GM20431 (cell line): Measurements from ENCODE around the gene RFTN1.

Experiments used
- in situ Hi-C: fragments of 300-500 bp; cut with MseI, MboI; formaldehyde crosslinking; loops from one replicate; pipeline ENCODE4 v1.15.0; 2020; ENCODE audit warnings: low sequenced_read_pairs; ENCODE audit not compliant: unreplicated experiment

RFTN1 gene

DNA sequence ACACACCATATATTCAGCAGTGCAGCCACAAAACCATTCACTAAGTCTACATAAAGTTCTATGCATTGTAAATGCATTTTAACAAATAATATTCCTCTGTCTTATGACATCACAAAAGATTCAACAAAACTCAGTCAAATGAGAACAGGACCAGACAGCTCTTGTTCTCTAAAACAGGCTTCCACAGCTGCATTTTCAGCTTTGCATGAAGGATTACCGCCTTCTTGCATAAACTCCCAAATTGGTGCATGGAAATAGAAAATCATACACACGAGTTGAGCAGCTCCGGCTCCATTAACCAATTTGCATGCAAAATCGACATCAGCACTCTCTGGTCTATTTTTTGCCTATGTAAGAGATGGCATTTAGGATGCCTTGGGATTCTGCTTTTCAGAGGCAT is 66.4 kb downstream of the RFTN1 start:
- in situ Hi-C loops, result no loop called here

DNA sequence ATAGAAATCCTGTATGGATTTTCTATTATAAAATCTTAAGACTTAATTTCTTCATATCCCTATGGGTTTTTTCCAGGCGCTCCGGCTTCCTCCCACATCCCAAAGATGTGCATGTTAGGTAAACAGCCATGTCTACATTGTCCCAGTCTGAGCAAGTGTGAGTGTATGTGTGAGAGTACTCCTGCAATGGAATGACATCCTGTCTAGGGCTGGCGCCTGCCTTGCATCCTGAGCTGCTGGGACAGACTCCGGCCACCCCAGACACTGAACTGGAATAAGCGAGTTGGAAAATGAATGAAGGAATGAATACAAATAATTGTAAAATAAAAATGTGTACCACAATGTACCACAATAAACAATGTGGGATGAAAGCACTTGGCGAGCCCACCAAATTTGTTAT is 69.2 kb downstream of the RFTN1 start:
- in situ Hi-C loops, result no loop called here

DNA sequence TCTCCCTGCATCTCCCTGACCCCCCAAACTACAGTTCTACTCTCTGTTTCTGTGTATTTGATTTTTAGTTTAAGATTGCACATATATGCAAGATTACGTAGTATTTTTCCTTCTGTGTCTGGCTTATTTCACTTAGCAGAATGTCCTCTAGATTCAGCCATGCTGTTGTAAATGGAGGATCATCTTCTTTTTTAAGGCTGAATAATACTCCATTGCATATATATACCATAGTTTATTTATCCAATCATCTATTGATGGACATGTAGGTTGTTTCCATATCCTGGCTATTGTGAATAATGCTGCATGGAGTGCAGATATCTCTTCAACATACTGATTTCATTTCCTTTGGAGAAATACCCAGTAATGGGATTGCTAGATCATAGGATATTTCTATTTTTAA is 70.8 kb downstream of the RFTN1 start:
- in situ Hi-C loops, result no loop called here

DNA sequence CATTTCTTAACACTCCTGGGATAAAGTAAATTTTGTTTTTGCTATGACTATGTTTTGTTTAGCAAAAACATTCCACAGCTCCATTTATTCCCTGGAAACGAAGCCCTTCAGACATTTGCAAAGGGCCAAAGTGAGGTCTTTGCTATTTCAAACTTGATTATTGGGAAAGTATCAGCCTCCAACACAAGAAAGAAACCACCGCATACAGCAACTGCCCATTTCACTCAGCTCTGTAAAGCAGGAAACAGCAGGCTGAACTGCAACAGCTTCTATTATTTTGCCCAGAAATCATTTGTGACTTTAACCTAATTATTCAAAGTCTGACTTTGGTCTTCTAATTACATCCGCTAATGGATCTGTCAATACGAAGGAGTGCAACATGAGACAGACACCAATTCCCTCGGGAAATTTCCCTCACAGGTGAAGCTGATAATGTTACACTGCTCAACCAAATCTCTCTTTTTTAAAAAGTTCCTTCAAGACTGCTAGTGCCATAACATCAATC is 72.1 kb downstream of the RFTN1 start:
- in situ Hi-C loops, result no loop called here

DNA sequence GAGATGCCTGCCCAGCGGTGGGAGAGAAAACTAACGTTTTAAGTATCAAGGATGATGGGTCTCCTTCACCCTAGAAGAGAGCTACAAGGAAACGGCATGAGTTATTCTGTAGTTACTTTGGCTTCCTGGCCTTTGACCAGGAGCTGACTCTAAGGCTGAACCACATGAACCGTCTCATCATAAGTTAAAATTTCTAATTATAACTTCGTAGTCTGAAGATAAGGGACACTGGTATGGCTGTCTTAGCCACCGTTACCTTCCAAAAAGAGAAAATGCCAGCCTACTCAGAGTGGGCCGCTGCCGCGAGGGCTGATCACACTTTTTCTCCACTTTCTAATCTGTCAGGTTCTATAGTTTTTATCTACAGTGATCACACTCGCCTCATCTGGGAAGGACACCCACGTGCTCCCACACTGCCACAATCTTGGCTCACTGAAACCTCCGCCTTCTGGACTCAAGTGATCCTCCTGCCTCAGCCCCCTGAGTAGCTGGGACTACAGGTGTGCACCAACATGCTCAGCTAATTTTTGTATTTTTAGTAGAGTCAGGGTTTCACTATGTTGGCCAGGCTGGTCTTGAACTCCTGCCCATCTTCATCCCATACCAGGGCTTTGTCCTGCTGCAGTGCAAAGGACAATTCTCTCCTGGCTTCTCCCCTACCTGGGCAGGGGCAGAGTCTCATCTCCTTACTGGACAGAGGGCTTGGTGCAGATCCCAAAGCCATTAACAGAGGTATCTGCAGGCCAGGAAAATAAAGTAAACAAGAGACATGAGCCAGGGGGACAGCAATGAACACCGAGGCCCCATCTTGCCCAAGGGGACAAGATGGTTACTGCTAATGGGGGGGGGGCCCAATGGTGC is 73.4 kb downstream of the RFTN1 start:
- in situ Hi-C loops, result no loop called here

DNA sequence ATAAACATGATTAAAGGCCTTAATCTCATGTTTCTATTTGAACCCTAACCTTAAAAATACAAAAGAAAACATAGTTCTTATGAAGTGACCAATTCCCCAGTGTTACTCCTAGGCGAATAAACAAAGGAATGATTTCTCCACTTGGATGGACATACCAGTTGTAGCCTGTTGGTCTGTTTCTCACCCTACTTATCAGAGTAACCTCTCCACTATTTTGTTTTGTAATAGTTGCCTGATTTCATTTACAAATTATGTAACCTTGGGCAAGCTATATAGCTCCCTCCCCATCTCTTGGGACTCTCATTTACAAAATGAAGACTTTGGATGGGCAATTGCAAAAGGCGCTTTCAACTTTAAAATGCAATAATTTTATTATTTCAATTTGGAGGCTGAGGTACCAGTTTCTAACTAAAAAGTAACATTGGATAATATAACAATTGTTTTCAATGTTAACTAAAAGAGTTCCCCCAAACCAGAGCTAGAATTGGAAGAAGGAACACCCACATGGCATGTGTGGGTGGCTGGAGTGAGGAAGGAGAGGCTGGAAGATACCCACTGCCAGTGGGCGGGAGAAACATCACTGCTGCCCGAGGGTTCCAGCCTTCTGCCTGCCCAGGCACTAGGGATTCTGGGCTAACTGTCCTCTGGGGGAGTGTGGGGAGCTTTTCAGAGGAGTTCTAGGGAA is 74.2 kb downstream of the RFTN1 start:
- in situ Hi-C loops, result no loop called here

DNA sequence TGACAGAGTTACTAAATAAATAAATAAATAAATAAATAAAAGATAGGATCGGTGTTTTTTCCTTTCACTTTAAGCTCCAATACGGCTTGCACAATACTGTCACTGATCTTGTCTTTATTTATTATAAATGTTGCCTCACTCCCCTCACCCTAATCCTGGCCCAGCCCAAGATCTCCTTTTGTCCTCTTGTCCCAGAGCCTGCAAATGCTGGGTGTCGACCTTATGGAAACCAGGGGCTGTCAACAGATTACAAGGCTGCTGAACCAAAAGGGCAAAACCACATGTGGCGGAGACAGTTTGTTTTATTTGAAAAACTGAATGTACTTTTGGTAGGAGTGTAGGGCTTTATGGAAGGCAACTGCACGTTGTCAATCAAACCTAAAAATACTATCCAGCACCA is 75.9 kb downstream of the RFTN1 start:
- in situ Hi-C loops, result no loop called here

DNA sequence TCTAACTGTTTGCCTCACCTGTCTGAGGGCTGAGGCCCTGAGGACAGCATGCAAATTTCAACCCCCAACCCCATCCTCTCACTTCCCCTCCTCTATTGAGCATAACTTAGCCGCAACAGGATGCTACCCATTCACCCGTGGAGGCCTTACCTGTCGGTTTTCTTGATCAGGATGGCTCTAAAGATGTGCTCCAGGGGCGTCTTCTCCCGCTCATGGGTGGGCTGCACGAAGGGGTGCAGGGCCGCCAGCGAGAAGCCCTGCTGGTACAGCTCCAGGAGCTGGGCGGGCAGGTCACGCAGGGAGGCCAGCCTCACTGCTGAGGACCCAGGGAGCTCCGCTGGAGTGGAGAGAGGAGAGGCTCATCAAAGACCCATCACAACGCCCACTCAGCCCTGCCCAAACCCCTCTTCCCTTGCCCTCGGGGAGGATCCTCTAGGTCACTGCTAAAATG is 79.8 kb downstream of the RFTN1 start:
- in situ Hi-C loops, result no loop called here

DNA sequence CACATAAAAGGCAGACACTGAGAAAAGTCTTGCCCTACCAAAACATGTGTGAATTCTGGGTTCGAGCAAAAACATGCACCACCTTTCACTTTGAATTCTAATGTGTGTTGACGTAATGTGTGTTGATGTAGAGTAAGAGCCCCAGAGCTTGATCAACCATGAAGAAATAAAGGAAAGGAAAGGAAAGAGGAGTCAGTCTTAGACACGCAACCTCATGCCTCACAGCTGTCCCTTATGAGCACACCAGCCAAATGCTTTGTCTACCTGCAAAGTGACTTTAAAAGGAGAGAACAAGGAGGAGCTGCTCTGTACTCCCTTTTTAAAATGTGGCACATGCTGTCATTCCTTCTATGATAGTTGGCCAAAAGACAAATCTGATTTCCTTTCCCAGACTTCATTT is 80.8 kb downstream of the RFTN1 start:
- in situ Hi-C loops, result no loop called here

DNA sequence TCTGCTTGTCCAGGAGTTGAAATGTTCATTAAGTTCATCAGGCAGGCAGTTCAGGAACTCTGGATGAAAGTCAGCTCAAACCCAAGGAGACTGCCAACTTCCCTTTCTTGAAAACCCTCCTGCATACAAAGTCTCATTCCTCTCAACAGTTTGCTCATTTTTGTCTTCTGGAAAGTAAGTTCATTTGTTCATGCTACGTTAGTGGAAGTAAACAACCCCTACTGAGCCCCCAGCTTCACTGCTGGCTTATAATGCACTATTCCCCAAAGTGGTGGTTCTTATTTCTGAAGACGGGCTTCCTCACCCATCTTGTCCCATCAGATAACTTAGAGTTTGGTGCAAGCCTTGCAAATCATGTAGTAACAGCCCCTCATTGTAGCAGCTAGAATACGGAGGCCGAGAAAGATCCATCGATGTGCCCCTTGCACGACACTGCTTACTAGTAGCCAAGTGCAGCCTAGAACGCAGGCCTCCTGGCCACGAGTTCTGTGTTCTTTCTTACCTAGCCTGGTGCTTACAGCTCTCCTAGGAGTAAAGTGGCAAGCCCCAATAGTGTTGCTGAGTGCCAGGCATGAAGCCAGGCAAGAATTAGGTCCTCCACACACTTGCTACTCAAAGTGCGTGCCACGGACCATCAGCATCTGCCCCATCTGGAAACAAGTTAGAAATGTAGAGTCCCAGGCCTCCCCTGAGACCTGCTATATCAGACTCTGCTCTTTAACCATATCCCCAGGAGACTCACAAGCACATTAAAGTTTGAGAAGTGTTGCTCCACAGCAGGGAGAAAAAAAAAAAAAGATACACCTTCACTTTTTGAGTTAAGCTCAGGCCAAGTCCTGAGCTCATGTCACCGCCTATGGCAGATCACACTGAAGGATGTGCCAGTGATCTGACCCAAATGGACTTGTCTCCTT is 82.5 kb downstream of the RFTN1 start:
- in situ Hi-C loops, result no loop called here

DNA sequence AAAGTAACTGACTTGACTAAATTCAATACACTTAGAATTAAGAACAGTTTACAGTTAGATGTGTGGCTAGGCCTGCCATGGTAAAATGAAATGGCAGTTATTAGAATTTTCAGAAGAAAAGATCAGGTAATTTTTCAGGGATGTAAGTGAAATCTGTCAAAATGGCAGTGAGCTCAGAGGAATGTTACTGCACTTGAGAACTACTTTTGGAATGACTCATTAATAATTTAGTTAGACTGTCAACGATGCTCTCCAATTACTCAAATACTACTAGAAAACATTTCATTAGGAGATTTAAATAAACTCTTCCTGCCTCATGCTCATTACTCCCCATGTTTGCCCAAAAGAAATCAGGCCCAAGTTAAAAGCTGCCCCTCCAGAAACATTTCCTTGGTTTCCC is 84.4 kb downstream of the RFTN1 start:
- in situ Hi-C loops, result no loop called here

DNA sequence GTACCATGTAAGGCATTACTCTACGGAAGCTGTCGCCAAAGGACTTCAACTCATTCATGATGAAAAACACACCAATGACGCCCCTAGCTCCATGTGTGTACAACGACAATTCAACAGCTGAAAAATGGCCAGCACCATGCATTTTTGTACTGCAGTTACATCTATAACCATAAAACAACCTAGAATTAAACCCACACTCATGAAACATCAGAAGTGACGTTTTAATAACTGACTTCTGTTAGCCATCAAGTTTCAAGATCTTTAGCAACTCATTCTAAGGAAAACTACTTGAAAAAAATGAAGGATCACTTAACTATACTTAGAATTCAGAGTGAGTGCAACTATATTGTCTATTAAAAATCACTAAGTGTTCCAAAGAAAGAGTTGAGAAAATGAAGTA is 84.9 kb downstream of the RFTN1 start:
- in situ Hi-C loops, result no loop called here

DNA sequence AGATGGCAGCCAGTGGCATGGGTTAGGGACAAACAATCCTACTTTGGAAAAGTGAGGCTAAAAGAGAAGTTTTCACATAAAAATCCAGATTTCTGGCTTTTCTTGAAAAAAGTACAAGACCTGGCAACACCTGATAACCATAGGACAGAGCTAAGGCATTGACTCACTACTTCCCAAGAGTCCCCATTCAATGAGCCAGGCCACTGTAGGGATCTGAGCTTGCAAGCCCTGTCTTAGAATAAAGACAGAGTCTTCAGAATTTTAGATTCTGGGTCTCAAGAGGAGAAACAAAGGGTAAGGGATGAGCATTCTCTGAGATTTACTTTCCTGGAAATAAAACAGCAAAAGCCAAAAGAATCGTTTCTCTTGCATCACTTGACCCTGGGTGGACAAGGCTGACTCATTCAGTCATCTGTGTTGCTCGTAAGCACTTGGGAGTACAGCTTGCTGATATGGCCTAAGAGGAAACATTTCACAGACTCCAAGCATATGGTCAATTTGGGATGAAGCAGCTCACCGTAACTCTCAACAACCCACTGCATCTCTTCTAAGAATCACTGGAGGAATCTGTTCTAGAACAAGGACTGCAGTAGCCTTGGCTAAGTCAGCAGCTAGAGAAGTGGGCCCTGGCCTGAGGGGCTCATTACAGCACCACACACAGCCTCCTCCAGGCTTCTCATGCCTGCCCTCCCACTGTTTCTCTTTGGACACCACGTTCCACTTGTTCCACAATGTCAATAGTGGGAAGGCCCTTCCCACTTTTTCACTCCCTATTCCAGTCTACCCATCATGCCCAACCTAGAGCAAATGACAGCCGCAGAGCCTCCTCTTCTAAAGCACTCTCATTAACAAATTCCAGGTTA is 86.2 kb downstream of the RFTN1 start:
- in situ Hi-C loops, result no loop called here

DNA sequence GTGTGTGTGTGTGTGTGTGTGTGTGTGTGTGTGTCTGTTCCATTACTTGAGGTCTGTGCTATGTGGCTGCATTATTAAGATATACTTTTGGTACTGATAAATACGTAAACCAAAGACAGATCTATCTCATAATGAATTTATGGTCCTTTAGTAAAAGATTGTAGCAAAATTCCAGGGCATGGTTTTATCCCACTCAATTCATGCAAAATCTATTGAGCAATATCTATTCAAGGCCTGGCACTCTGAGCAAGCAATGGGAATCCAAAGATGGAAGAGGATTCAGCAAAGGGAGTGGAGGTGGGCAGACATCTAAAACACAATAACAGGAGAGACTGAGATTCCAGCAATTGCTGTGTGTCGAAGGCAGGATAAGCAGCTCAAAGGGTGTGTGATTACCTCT is 86.8 kb downstream of the RFTN1 start:
- in situ Hi-C loops, result no loop called here

DNA sequence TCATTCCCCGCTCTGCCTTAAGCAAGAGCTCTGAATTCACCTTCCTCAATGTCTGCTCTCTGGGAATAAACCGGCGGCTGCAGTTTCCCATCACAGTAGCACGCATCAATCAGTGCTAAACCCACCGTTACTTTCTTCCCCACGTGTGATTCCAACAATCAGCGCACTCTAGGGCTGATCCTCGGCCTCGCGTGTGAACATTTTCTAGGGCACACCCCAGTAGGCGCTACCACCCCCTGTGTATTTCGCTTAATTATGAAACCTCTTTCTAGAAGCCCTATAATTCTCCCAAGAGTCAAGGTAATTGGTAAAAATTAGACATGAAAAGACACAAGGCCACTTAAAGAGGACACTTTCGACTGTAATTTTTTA is 87.5 kb downstream of the RFTN1 start:
- in situ Hi-C loops, result no loop called here

DNA sequence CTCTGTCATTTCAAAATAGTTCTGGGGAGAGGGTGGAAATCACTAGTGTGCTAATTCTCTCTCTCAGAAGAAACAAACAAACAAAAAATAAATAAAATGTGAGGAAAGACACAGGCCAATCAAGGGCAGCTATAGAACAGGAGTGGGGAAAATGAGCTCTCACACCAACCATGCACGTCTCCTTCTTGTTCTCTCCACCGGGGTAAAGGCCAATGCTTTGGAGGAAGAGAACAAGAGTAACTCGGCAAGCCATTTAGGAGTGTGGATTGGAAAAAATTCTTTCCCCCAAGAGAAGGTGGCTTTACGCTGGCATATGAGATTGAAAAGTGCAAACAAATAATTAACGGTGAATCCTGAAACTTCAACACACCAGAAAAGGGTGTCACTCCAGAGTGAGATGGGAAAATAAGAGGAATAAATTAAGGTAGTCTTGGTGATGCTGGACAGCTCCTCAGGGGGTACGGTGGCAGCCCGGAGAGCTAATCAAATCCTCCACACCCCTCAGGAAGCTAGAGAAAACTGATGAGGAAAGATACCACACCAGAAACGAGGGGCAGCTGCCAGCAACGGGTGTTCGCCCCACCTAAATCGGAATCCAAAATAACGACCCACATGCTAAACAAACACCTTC is 88.0 kb downstream of the RFTN1 start:
- in situ Hi-C loops, result no loop called here

DNA sequence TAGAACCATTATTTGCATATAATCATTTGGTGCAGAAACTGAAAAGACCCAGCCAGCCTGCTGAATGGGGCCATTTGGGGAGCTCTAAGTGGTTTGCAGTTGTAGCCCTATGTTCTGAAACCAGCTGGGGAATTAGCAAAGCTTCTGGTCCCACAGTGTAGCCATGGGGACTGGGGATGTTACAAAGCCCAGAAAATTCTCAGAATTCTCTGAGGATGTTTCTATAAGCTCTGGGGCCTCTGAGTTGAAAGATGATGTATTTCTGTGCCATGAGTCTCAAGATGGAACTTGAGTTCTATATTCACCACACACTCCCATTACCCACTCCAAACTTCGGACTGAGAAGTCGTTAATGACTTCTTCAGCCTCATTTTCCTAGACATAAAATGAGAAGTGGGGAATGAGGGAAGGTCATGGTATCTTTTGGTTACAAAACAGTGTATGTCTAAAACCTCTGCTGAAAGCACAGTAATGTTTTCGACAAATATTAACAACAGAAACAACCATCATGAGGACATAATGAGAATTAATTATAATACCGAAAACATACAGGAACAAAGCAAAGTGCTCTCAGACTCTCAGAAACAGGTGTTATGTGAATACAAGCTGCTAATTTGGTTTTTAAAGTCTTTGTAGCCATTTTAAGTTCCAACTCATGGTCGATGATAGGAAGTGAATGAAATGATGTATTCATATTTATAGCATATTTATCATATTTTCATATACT is 89.4 kb downstream of the RFTN1 start:
- in situ Hi-C loops, result no loop called here

DNA sequence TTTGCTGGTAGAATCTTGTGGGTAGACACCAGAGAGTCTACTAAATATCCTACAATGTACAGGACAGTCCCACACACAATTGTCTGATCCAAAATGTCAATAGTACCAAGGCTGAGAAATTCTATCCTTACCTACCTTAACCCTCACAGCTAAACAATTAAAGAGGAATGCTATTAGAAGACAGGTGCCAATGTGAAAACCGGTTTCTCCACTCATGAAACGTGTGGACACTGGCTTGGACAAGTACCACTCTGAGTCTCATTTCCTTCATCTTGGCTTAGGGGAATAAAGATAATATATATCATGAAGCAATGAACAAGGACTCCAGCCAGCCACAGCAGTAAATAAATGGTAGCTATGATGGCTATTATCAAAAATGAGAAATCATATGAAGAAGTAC is 90.2 kb downstream of the RFTN1 start:
- in situ Hi-C loops, result no loop called here
